ENCODE results near the gene LGALS8.
"Not testable (repeated sequence)": the region's sequence is repeated elsewhere in the genome, so short reads cannot be mapped to it uniquely, and the experiment has no call there.

The LGALS8 gene

DNA sequence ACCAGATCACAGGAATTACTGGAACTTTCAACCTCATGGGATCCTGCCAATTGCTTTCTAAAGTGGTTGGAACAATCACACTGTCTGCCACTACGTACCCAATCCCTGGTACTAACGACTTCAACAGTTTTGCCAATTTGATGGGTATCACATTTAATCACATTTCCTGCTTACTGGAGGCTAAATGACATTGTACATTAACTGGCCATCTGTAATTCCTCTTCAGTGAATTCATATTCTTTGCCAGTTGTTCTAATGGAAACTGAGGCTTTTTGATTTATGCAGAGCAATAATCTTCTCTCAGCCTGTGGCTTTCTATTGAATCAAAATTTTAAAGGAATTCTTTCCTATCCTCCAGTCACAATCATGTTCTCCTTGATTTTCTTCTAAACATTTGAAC, 38.2 kb downstream of the LGALS8 start:
- ChIA-PET CTCF (no interaction called here), POLR2A (no interaction called here)
- TF ChIP-seq, protein P1, sequence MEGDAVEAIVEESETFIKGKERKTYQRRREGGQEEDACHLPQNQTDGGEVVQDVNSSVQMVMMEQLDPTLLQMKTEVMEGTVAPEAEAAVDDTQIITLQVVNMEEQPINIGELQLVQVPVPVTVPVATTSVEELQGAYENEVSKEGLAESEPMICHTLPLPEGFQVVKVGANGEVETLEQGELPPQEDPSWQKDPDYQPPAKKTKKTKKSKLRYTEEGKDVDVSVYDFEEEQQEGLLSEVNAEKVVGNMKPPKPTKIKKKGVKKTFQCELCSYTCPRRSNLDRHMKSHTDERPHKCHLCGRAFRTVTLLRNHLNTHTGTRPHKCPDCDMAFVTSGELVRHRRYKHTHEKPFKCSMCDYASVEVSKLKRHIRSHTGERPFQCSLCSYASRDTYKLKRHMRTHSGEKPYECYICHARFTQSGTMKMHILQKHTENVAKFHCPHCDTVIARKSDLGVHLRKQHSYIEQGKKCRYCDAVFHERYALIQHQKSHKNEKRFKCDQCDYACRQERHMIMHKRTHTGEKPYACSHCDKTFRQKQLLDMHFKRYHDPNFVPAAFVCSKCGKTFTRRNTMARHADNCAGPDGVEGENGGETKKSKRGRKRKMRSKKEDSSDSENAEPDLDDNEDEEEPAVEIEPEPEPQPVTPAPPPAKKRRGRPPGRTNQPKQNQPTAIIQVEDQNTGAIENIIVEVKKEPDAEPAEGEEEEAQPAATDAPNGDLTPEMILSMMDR (IDR thresholded peaks at IDR 0.05; ENCODE audit: insufficient read depth, low read length, missing control alignments) = no peak
- no peak for DNase-seq (ENCODE audit: low read depth, low spot score)
- H3K4me3 ChIP-seq (ENCODE audit: low read depth, low read length) = no peak overlapping the region

- POLR2A ChIA-PET = no interaction called here
- no peak for DNase-seq (ENCODE audit: low read depth, low spot score)
- no peak overlapping the region for H3K4me3 ChIP-seq (ENCODE audit: low read depth, low read length)
- TF ChIP-seq, protein P1 (IDR thresholded peaks at IDR 0.05; ENCODE audit: insufficient read depth, low read length, missing control alignments) = no peak
- CTCF ChIA-PET = no interaction called here
These were observed 41.7 kb downstream of the LGALS8 start for GRCh38 chr1:236565530-236565929.

GRCh38 chr1:236568285-236568894, 44.6 kb downstream of the LGALS8 start:
- H3K4me3 ChIP-seq (ENCODE audit: low read depth, low read length) = no peak overlapping the region
- CTCF ChIA-PET = interaction anchor here (0.9 kb wide), 1 partner anchor 11 kb away, joined by 4 read pairs; no protein-coding TSS in a partner anchor
- POLR2A ChIA-PET = no interaction called here
- no peak for DNase-seq (ENCODE audit: low read depth, low spot score)
- TF ChIP-seq, protein P1 (IDR thresholded peaks at IDR 0.05; ENCODE audit: insufficient read depth, low read length, missing control alignments) = no peak

GRCh38 chr1:236575523-236575922, 51.7 kb downstream of the LGALS8 start:
- TF ChIP-seq, protein P1 (IDR thresholded peaks at IDR 0.05; ENCODE audit: insufficient read depth, low read length, missing control alignments) = no peak
- CTCF ChIA-PET = interaction anchor here (0.9 kb wide), 1 partner anchor 25 kb away, joined by 3 read pairs; no protein-coding TSS in a partner anchor
- no peak for DNase-seq (ENCODE audit: low read depth, low spot score)
- no peak overlapping the region for H3K4me3 ChIP-seq (ENCODE audit: low read depth, low read length)
- POLR2A ChIA-PET = no interaction called here

DNA sequence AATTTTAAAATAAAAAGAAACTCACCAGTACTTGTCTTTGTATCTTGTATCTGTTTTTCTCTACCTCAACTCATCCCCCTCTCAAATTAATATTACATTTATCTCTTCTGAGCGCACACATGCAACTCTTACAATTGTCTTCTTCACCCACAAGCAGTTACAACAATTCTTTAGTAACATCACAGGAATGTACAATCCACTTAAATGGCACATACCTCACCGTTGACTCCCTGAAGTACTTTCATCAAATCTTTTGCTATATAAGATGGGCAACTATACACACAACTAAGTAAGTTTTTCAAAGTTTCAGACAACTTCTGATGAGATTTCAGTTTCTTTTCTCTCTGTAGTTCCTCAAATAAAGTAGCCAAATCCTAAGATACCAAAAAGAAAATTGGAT, 52.2 kb downstream of the LGALS8 start:
- TF ChIP-seq, protein P1 (IDR thresholded peaks at IDR 0.05; ENCODE audit: insufficient read depth, low read length, missing control alignments) = no peak
- ChIA-PET CTCF (interaction anchor here (0.9 kb wide), 1 partner anchor 25 kb away, joined by 3 read pairs; no protein-coding TSS in a partner anchor), POLR2A (no interaction called here)

DNA sequence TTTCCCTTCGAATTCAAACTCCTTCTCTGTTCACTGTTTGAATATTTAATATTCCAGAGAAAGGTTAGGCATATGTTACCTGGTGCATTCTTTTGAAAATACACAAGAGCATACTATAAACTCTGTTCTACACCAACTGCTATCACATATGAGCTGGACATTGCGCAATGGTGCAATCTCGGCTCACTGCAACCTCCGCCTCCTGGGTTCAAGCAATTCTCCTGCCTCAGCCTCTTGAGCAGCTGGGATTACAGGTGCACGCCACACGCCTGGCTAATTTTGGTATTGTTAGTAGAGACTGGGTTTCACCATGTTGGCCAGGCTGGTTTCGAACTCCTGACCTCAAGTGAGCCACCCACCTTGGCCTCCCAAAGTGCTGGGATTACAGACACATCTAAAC, 53.3 kb downstream of the LGALS8 start:
- DNase-seq (ENCODE audit: low read depth, low spot score); POLR2A ChIA-PET; H3K4me3 ChIP-seq (ENCODE audit: low read depth, low read length): not testable (repeated sequence)
- CTCF ChIA-PET = interaction anchor here (2.3 kb wide), 1 partner anchor 24 kb away, joined by 6 read pairs; no protein-coding TSS in a partner anchor

More for the DNA sequence above, 52.2 kb downstream of the LGALS8 start:
- no peak overlapping the region for H3K4me3 ChIP-seq (ENCODE audit: low read depth, low read length)
- DNase-seq (ENCODE audit: low read depth, low spot score) = no peak

DNA sequence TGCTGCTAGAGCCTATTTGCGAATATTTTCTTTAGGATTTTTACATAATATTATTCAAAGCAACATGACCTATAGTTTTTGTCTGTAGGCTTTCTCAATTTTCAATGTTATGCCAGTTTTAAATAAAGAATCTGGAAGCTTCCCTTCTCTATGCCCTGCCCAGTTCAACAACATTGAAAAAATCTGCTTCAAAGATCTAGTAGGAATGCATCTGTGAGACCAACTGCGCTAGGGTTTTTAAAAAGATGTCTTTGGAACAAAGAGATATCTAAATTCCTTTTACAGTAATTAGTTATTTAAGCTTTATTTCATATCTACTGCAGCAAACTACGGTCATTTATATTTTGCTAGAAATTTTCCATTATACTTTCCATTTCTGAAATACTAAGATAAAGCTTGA, 54.9 kb downstream of the LGALS8 start:
- ChIA-PET CTCF (interaction anchor here (2.3 kb wide), 1 partner anchor 23 kb away, joined by 6 read pairs; no protein-coding TSS in a partner anchor), POLR2A (no interaction called here)
- H3K4me3 ChIP-seq (ENCODE audit: low read depth, low read length) = no peak overlapping the region
- DNase-seq (ENCODE audit: low read depth, low spot score) = no peak
- TF ChIP-seq, protein P1 (IDR thresholded peaks at IDR 0.05; ENCODE audit: insufficient read depth, low read length, missing control alignments) = no peak

GRCh38 chr1:236580404-236580803, 56.6 kb downstream of the LGALS8 start:
- H3K4me3 ChIP-seq (ENCODE audit: low read depth, low read length); CTCF ChIA-PET; DNase-seq (ENCODE audit: low read depth, low spot score): not testable (repeated sequence)
- POLR2A ChIA-PET = interaction anchor here (0.7 kb wide), 1 partner anchor 9 kb away, joined by 6 read pairs; no protein-coding TSS in a partner anchor
